ENCODE data around the gene ANP32A.

ANP32A gene

DNA sequence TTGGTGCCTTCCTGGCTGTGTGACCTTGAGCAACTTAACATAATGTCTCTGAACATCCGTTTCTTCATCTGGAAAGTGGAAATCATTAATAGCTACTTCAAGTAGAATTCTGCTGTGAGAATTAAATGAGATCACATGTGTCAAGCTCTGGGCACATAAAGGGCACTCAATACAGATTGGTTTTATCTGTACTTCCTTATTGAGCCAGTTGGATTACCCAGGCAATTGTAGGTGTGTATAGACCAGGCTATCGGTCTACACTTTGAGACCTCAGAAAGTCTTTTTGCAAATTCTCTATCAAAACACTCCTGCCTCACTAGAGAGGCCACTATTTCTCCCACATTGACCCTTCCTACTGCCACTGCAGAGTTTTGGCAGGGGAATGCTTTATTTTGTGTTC, 47.7 kb downstream of the ANP32A start:
- H3K4ac ChIP-seq (ENCODE audit: low read depth, low read length) = no peak overlapping the region
- H3K18ac ChIP-seq (ENCODE audit: low read length) = no peak overlapping the region
- no peak overlapping the region for H3K56ac ChIP-seq (ENCODE audit: low read length)
- no peaks in the 10 kb centered on the region for H3K27me3 ChIP-seq (ENCODE audit: insufficient read depth, low read length, poor library complexity)
- no peak overlapping the region for H2BK15ac ChIP-seq (replicated peaks; ENCODE audit: low read depth)
- WGBS (ENCODE audit: extremely low coverage, insufficient coverage, low lambda C conversion rate) = no CpG with 5 or more reads among the region's 2 CpGs
- H3K79me2 ChIP-seq (ENCODE audit: control insufficient read depth, insufficient read depth, low read length) = no peaks in the 10 kb centered on the region
- H3K36me3 ChIP-seq (ENCODE audit: control insufficient read depth, insufficient read depth, low read length) = no peaks in the 10 kb centered on the region
- H2BK5ac ChIP-seq (ENCODE audit: low read length) = no peak overlapping the region
- H3K4me1 ChIP-seq (ENCODE audit: control insufficient read depth, low read depth, low read length) = no peaks in the 10 kb centered on the region
- no peak overlapping the region for H3K4me2 ChIP-seq (ENCODE audit: low read length)
- H3K4me3 ChIP-seq (ENCODE audit: low read length) = no peak overlapping the region
- H3K27ac ChIP-seq (ENCODE audit: low read depth, low read length) = no peak overlapping the region
- H3K79me1 ChIP-seq (ENCODE audit: low read length) = no peaks in the 10 kb centered on the region
- no peak overlapping the region for H2AK5ac ChIP-seq (ENCODE audit: low read length)
- H4K5ac ChIP-seq (ENCODE audit: low read length) = no peak overlapping the region
- H3K9ac ChIP-seq (ENCODE audit: low read length) = no peak overlapping the region
- no peak for DNase-seq
- H3K23ac ChIP-seq (ENCODE audit: low read length) = no peak overlapping the region
- no peak overlapping the region for H2BK120ac ChIP-seq (ENCODE audit: low read depth, low read length)
- H4K8ac ChIP-seq (ENCODE audit: low read depth, low read length) = no peak overlapping the region

- no peaks in the 10 kb centered on the region for H3K27me3 ChIP-seq (ENCODE audit: insufficient read depth, low read length, poor library complexity)
- no peak overlapping the region for H3K56ac ChIP-seq (ENCODE audit: low read length)
- H3K79me2 ChIP-seq (ENCODE audit: control insufficient read depth, insufficient read depth, low read length) = no peaks in the 10 kb centered on the region
- H3K79me1 ChIP-seq (ENCODE audit: low read length) = no peaks in the 10 kb centered on the region
- no peaks in the 10 kb centered on the region for H3K4me1 ChIP-seq (ENCODE audit: control insufficient read depth, low read depth, low read length)
- H2BK120ac ChIP-seq (ENCODE audit: low read depth, low read length) = no peak overlapping the region
- H3K18ac ChIP-seq (ENCODE audit: low read length) = no peak overlapping the region
- no peak overlapping the region for H4K5ac ChIP-seq (ENCODE audit: low read length)
- H3K9ac ChIP-seq (ENCODE audit: low read length) = no peak overlapping the region
- no peak overlapping the region for H2AK5ac ChIP-seq (ENCODE audit: low read length)
- H4K8ac ChIP-seq (ENCODE audit: low read depth, low read length) = no peak overlapping the region
- H2BK15ac ChIP-seq (replicated peaks; ENCODE audit: low read depth) = no peak overlapping the region
- no peak overlapping the region for H3K4me3 ChIP-seq (ENCODE audit: low read length)
- H3K36me3 ChIP-seq (ENCODE audit: control insufficient read depth, insufficient read depth, low read length) = no peaks in the 10 kb centered on the region
- no peak overlapping the region for H3K4ac ChIP-seq (ENCODE audit: low read depth, low read length)
- no peak overlapping the region for H3K4me2 ChIP-seq (ENCODE audit: low read length)
- H2BK5ac ChIP-seq (ENCODE audit: low read length) = no peak overlapping the region
- H3K23ac ChIP-seq (ENCODE audit: low read length) = no peak overlapping the region
- DNase-seq = no peak
- no peak overlapping the region for H3K27ac ChIP-seq (ENCODE audit: low read depth, low read length)
These were observed 50.5 kb downstream of the ANP32A start for GRCh38 chr15:68770216-68770615.

DNA sequence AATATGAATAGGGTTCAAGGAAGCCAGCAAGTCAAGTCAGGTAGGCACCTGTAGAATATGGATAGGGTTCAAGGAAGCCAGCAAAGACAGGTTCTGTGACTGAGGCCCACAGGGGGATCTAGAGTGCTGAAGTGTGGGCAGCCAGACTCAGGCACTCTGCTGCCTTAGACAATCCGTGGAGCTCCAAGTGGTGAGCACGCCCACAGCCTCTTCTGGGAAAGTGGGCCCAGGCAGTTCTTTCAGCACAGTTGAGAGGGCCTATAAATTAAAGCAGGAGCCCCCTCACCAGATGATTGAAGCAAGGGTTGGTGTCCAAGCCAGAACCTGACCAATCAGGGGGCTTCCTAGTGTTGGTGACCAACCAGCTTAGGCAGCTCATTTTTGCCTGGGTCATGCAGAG, 51.0 kb downstream of the ANP32A start:
- Histone ChIP-seq H4K5ac (ENCODE audit: low read length) (no peak overlapping the region), H4K8ac (ENCODE audit: low read depth, low read length) (no peak overlapping the region), H2BK15ac (replicated peaks; ENCODE audit: low read depth) (no peak overlapping the region), H3K4ac (ENCODE audit: low read depth, low read length) (no peak overlapping the region), H3K9ac (ENCODE audit: low read length) (no peak overlapping the region), H3K27me3 (ENCODE audit: insufficient read depth, low read length, poor library complexity) (no peaks in the 10 kb centered on the region), H3K4me3 (ENCODE audit: low read length) (no peak overlapping the region), H3K27ac (ENCODE audit: low read depth, low read length) (no peak overlapping the region), H2AK5ac (ENCODE audit: low read length) (no peak overlapping the region), H3K36me3 (ENCODE audit: control insufficient read depth, insufficient read depth, low read length) (no peaks in the 10 kb centered on the region), H3K23ac (ENCODE audit: low read length) (no peak overlapping the region), H2BK120ac (ENCODE audit: low read depth, low read length) (no peak overlapping the region), H2BK5ac (ENCODE audit: low read length) (no peak overlapping the region), H3K4me2 (ENCODE audit: low read length) (no peak overlapping the region), H3K18ac (ENCODE audit: low read length) (no peak overlapping the region), H3K79me1 (ENCODE audit: low read length) (no peaks in the 10 kb centered on the region), H3K79me2 (ENCODE audit: control insufficient read depth, insufficient read depth, low read length) (no peaks in the 10 kb centered on the region), H3K4me1 (ENCODE audit: control insufficient read depth, low read depth, low read length) (no peaks in the 10 kb centered on the region), H3K56ac (ENCODE audit: low read length) (no peak overlapping the region)
- WGBS (ENCODE audit: extremely low coverage, insufficient coverage, low lambda C conversion rate) = no CpG with 5 or more reads among the region's 2 CpGs
- DNase-seq = no peak

DNA sequence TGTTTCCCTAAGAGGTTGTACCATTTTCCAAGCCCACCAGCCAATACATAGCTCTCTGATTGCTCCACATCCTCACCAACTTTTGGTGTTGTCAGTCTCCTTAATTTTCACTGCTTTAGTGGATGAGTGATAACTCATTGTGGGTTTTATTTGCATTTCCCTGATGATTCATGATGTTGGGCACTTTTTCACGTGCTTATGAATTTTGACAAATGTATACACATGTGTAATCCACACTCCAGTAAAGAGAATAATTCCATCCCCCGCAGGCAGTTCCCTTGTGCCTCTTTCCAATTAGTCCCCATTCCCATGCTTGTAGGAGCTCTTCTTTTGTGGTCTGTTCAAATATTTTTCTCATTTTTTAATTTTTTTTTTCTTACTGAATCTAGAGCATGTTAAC, 52.4 kb downstream of the ANP32A start:
- Histone ChIP-seq H3K79me2 (ENCODE audit: control insufficient read depth, insufficient read depth, low read length) (no peaks in the 10 kb centered on the region), H3K79me1 (ENCODE audit: low read length) (no peaks in the 10 kb centered on the region), H3K9ac (ENCODE audit: low read length) (no peak overlapping the region), H4K8ac (ENCODE audit: low read depth, low read length) (no peak overlapping the region), H2BK120ac (ENCODE audit: low read depth, low read length) (no peak overlapping the region), H4K5ac (ENCODE audit: low read length) (no peak overlapping the region), H3K4me3 (ENCODE audit: low read length) (no peak overlapping the region), H2AK5ac (ENCODE audit: low read length) (no peak overlapping the region), H3K23ac (ENCODE audit: low read length) (no peak overlapping the region), H3K36me3 (ENCODE audit: control insufficient read depth, insufficient read depth, low read length) (no peaks in the 10 kb centered on the region), H3K18ac (ENCODE audit: low read length) (no peak overlapping the region), H3K56ac (ENCODE audit: low read length) (no peak overlapping the region), H2BK5ac (ENCODE audit: low read length) (no peak overlapping the region), H3K27me3 (ENCODE audit: insufficient read depth, low read length, poor library complexity) (no peaks in the 10 kb centered on the region), H3K4me1 (ENCODE audit: control insufficient read depth, low read depth, low read length) (no peaks in the 10 kb centered on the region), H3K27ac (ENCODE audit: low read depth, low read length) (no peak overlapping the region), H3K4ac (ENCODE audit: low read depth, low read length) (no peak overlapping the region), H2BK15ac (replicated peaks; ENCODE audit: low read depth) (no peak overlapping the region), H3K4me2 (ENCODE audit: low read length) (no peak overlapping the region)
- no peak for DNase-seq
- no CpG with 5 or more reads among the region's 2 CpGs for WGBS (ENCODE audit: extremely low coverage, insufficient coverage, low lambda C conversion rate)

DNA sequence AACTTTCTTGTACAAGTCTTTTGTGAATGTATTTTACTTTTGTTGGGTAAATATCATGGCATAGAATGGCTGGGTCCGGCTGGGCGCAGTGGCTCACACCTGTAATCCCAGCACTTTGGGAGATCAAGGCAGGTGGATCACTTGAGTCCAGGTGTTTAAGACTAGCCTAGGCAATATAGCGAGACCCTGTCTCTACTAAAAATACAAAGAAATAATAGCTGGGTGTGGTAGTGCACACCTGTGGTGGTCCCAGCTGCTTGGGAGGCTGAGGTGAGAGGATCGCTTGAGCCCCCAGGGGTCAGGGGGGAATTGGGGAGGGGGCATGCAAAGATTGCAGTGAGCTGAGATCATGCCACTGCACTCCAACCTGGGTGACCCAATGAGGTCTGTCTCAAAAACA, 52.9 kb downstream of the ANP32A start:
- Histone ChIP-seq H4K5ac (ENCODE audit: low read length) (no peak overlapping the region), H3K23ac (ENCODE audit: low read length) (no peak overlapping the region), H3K18ac (ENCODE audit: low read length) (no peak overlapping the region), H3K56ac (ENCODE audit: low read length) (no peak overlapping the region), H3K4ac (ENCODE audit: low read depth, low read length) (no peak overlapping the region), H2BK120ac (ENCODE audit: low read depth, low read length) (no peak overlapping the region), H2BK15ac (replicated peaks; ENCODE audit: low read depth) (no peak overlapping the region), H2BK5ac (ENCODE audit: low read length) (no peak overlapping the region), H2AK5ac (ENCODE audit: low read length) (no peak overlapping the region), H3K79me1 (ENCODE audit: low read length) (no peaks in the 10 kb centered on the region), H3K79me2 (ENCODE audit: control insufficient read depth, insufficient read depth, low read length) (no peaks in the 10 kb centered on the region), H3K27me3 (ENCODE audit: insufficient read depth, low read length, poor library complexity) (no peaks in the 10 kb centered on the region), H3K4me1 (ENCODE audit: control insufficient read depth, low read depth, low read length) (no peaks in the 10 kb centered on the region), H3K4me3 (ENCODE audit: low read length) (no peak overlapping the region), H3K36me3 (ENCODE audit: control insufficient read depth, insufficient read depth, low read length) (no peaks in the 10 kb centered on the region), H3K9ac (ENCODE audit: low read length) (no peak overlapping the region), H3K27ac (ENCODE audit: low read depth, low read length) (no peak overlapping the region), H3K4me2 (ENCODE audit: low read length) (no peak overlapping the region), H4K8ac (ENCODE audit: low read depth, low read length) (no peak overlapping the region)
- no CpG with 5 or more reads among the region's 4 CpGs for WGBS (ENCODE audit: extremely low coverage, insufficient coverage, low lambda C conversion rate)
- no peak for DNase-seq

DNA sequence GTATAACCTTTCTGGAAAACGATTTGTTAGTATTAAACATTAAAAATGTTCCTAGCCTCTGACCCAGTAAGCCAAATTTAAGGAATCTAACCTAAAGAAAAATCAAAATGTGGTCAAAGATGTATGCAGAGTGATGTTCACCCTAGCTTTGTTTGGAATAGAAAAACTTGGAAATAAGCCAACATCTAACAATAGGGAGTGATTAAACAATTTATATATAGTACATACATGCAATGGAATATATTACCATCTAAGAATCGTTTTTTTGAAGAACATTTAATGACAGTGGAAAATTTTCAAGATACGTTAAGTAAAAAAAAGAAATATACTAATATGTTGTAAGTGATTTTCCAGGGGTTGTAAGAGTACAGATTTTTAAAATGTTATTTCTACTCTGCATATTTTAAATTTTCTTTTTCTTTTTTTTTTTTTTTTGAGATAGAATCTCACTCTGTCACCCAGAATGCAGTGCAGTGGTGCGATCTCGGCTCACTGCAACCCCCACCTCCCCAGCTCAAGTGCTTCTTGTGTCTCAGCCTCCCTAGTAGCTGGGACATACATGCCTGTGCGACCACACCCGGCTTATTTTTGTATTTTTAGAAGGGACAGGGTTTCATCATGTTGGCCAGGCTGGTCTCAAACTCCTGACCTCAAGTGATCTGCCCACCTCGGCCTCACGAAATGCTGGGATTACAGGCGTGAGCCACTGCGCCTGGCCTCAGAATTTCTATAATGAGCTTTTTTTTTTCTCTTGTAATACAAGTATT, 54.9 kb downstream of the ANP32A start:
- H3K79me2 ChIP-seq (ENCODE audit: control insufficient read depth, insufficient read depth, low read length) = no peaks in the 10 kb centered on the region
- H3K36me3 ChIP-seq (ENCODE audit: control insufficient read depth, insufficient read depth, low read length) = no peaks in the 10 kb centered on the region
- no peak overlapping the region for H3K4me2 ChIP-seq (ENCODE audit: low read length)
- no peaks in the 10 kb centered on the region for H3K4me1 ChIP-seq (ENCODE audit: control insufficient read depth, low read depth, low read length)
- no peak overlapping the region for H4K8ac ChIP-seq (ENCODE audit: low read depth, low read length)
- H3K27me3 ChIP-seq (ENCODE audit: insufficient read depth, low read length, poor library complexity) = no peaks in the 10 kb centered on the region
- no peak overlapping the region for H3K4me3 ChIP-seq (ENCODE audit: low read length)
- no peak overlapping the region for H2BK5ac ChIP-seq (ENCODE audit: low read length)
- H2BK120ac ChIP-seq (ENCODE audit: low read depth, low read length) = no peak overlapping the region
- no peak overlapping the region for H3K27ac ChIP-seq (ENCODE audit: low read depth, low read length)
- H3K56ac ChIP-seq (ENCODE audit: low read length) = no peak overlapping the region
- H3K79me1 ChIP-seq (ENCODE audit: low read length) = no peaks in the 10 kb centered on the region
- H2AK5ac ChIP-seq (ENCODE audit: low read length) = no peak overlapping the region
- no peak overlapping the region for H3K18ac ChIP-seq (ENCODE audit: low read length)
- no peak for DNase-seq
- no peak overlapping the region for H3K9ac ChIP-seq (ENCODE audit: low read length)
- no peak overlapping the region for H4K5ac ChIP-seq (ENCODE audit: low read length)
- WGBS (ENCODE audit: extremely low coverage, insufficient coverage, low lambda C conversion rate) = no CpG with 5 or more reads among the region's 11 CpGs
- H3K23ac ChIP-seq (ENCODE audit: low read length) = no peak overlapping the region
- no peak overlapping the region for H2BK15ac ChIP-seq (replicated peaks; ENCODE audit: low read depth)
- H3K4ac ChIP-seq (ENCODE audit: low read depth, low read length) = no peak overlapping the region
